ENCODE data around the gene C6orf132.
A peak's percentile ranks its signal among the peaks of the same experiment; 100 is the strongest.

The C6orf132 gene

DNA sequence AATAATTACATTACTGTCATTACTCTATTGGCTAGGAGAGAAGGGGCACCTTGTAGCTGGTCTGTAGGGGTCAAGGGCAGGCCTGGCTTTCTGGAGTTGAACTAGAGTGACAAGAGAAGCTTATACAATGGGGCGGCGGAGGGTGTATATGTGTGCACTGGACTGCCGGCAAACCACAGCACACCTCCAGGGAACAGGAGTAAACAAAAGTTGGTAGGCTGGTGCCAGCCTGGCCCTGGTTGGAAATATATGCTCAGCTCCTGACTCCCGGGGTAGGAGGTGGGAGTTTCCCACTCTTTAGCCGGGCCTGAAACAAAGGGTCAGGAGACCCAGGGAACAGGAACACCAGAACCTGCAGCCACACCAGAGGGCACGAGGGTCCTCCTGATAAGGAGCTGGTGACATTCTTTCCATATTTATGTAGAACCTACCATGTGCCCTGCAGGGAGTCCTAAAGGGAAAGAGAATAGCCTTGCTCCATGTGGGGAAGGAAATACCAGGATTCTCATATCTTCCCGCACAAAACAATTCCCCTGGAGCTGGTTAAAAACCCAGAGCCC lies 5.1 kb downstream of the C6orf132 start:
- DNase-seq (ENCODE audit: insufficient read length, low spot score) (no peak), FAIRE-seq (no peak)
- TF ChIP-seq TAF1 (IDR thresholded peaks at IDR 0.05; ENCODE audit: low read depth, low read length), result no peak

DNA sequence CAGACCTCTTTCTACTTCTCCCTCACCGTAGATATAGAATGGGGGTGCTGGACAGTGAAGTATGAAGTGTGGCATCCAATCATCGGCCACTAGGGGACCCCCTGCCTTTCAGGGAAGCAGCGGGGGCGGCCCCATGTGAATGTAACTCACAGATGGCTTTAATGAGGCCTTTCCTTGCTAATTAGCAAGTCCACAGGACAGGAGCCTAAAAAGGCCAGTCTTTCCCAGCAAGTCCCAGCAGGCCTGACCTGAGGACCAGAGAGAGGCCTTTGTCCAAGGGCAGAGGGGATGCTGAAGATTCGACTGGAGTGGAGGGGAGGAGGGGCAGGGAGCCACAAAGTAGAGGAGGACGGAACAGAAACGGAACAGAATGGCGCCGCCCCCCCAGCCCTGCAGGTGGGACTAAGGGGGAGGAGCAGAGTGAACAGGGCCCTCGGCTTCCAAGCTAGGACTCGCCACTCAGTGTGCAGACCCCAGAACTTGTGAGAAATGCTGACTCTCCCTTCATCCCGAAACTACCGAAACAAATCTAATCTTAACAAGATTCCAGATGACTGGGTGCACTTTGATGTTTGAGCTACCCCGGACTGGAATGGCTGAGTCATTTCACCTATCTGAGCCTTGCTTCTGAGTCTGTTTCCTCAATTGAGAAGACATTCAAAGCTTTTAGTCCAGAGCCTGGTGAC lies 5.8 kb downstream of the C6orf132 start:
- DNase-seq (ENCODE audit: insufficient read length, low spot score) (peak; percentile 72), FAIRE-seq (peak; percentile 38)
- no peak for TF ChIP-seq TAF1 (IDR thresholded peaks at IDR 0.05; ENCODE audit: low read depth, low read length)
- TF ChIP-seq POLR2AphosphoS5 (IDR thresholded peaks at IDR 0.05; ENCODE audit: low read depth, low read length), result no peak
- TF ChIP-seq POLR2A (IDR thresholded peaks at IDR 0.05; ENCODE audit: low read depth, low read length), result no peak
- TF ChIP-seq SPI1 (IDR thresholded peaks at IDR 0.05; ENCODE audit: low read depth, low read length), result peak; percentile 27; the same call in 1 of the 2 replicates

DNA sequence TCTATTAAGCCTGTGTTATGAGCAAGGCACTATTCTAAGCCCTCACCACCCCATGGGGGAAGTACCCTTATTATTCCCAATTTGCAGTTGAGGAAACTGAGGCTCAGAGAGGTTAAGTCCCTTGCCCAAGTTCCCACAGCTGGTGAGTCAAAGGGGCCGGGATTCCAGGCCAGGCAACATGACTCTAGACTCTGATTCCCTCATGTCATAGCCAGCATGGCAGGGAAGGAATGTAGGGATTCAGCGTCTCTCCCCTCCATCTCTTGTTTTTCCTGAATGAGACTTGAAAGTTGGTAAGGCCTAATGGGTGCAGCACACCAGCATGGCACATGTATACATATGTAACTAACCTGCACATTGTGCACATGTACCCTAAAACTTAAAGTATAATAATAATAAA lies 6.7 kb downstream of the C6orf132 start:
- FAIRE-seq (no peak), DNase-seq (ENCODE audit: insufficient read length, low spot score) (no peak)
- TF ChIP-seq POLR2A (IDR thresholded peaks at IDR 0.05; ENCODE audit: low read depth, low read length) (no peak), POU2F2 (IDR thresholded peaks at IDR 0.05; ENCODE audit: low read depth, low read length) (no peak), TAF1 (IDR thresholded peaks at IDR 0.05; ENCODE audit: low read depth, low read length) (no peak), POLR2AphosphoS5 (IDR thresholded peaks at IDR 0.05; ENCODE audit: low read depth, low read length) (no peak), SPI1 (IDR thresholded peaks at IDR 0.05; ENCODE audit: low read depth, low read length) (no peak), PAX5 (IDR thresholded peaks at IDR 0.05; ENCODE audit: insufficient read depth, low read length, severe bottlenecking) (no peak)

DNA sequence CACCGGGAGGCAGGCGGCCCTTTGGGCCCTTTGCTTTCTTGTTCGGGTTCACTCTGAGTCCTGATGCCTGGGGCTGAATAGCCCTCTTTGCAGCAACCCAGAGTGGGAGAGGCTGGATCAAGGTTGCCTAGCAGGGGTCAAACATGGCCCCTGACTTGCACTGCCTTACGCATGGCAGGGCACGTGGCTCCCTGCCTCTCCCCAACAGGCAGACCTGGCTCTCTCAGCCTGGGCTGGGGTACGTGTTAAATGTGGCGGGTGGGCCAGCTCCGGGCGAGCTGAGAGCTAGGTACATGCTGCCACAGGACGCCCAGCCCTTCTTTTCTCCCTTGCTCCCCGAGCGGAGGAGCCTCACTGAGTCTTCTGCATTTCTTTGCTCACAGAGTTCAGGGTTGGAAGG lies 7.3 kb downstream of the C6orf132 start:
- DNase-seq (ENCODE audit: insufficient read length, low spot score) (no peak), FAIRE-seq (no peak)
- no peak for TF ChIP-seq POLR2AphosphoS5 (IDR thresholded peaks at IDR 0.05; ENCODE audit: low read depth, low read length)
- no peak for TF ChIP-seq POLR2A (IDR thresholded peaks at IDR 0.05; ENCODE audit: low read depth, low read length)
- no peak for TF ChIP-seq PAX5 (IDR thresholded peaks at IDR 0.05; ENCODE audit: insufficient read depth, low read length, severe bottlenecking)
- no peak for TF ChIP-seq POU2F2 (IDR thresholded peaks at IDR 0.05; ENCODE audit: low read depth, low read length)
- no peak for TF ChIP-seq TAF1 (IDR thresholded peaks at IDR 0.05; ENCODE audit: low read depth, low read length)
- no peak for TF ChIP-seq SPI1 (IDR thresholded peaks at IDR 0.05; ENCODE audit: low read depth, low read length)

DNA sequence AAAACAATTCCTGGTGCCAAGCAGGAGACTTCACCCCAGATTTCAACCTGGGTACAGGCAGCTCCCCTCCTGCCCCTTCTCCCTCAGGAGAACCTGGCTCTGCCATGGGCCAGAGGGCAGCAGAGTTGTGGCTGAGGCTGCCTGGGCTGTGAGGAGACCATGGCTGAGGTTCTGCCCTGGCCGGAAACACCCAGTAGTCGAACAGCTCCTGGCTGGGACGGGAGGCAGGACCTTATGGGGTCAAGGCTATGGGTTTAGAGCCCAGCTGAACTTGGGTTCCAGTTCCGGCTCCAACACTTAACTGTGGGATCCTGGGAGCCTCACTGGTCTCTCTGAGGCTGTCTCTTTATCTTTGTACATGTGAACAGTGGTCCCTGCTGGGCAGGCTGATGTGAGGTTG lies 8.5 kb downstream of the C6orf132 start:
- DNase-seq (ENCODE audit: insufficient read length, low spot score) (no peak), FAIRE-seq (no peak)
- TF ChIP-seq TAF1 (IDR thresholded peaks at IDR 0.05; ENCODE audit: low read depth, low read length) (no peak), SPI1 (IDR thresholded peaks at IDR 0.05; ENCODE audit: low read depth, low read length) (no peak), PAX5 (IDR thresholded peaks at IDR 0.05; ENCODE audit: insufficient read depth, low read length, severe bottlenecking) (no peak), POU2F2 (IDR thresholded peaks at IDR 0.05; ENCODE audit: low read depth, low read length) (no peak), POLR2A (IDR thresholded peaks at IDR 0.05; ENCODE audit: low read depth, low read length) (no peak), POLR2AphosphoS5 (IDR thresholded peaks at IDR 0.05; ENCODE audit: low read depth, low read length) (no peak)

DNA sequence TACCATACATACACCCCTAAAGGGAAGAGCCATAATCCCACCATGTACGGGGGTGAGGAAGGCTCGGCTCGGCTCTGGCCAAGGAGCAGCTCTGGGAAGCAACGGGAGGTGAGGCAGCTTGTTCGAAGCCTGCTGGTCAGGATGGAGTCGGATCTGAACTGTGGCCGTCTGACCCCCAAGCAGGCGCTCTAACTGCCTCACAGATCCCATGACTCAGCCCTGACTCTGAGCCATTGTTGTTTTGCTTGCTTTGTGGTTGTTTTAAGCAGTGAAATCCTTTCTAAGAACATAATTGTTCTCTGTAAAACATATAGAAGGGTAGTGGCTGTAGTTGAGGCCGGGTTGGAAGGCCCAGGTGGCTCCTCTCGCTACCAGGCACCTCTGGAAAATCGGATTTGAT lies 10.9 kb downstream of the C6orf132 start:
- FAIRE-seq, result no peak
- TF ChIP-seq SPI1 (IDR thresholded peaks at IDR 0.05; ENCODE audit: low read depth, low read length), result no peak
- no peak for TF ChIP-seq POLR2A (IDR thresholded peaks at IDR 0.05; ENCODE audit: low read depth, low read length)
- no peak for TF ChIP-seq TAF1 (IDR thresholded peaks at IDR 0.05; ENCODE audit: low read depth, low read length)
- no peak for TF ChIP-seq PAX5 (IDR thresholded peaks at IDR 0.05; ENCODE audit: insufficient read depth, low read length, severe bottlenecking)
- no peak for TF ChIP-seq POU2F2 (IDR thresholded peaks at IDR 0.05; ENCODE audit: low read depth, low read length)
- no peak for TF ChIP-seq POLR2AphosphoS5 (IDR thresholded peaks at IDR 0.05; ENCODE audit: low read depth, low read length)
- DNase-seq (ENCODE audit: insufficient read length, low spot score), result no peak

DNA sequence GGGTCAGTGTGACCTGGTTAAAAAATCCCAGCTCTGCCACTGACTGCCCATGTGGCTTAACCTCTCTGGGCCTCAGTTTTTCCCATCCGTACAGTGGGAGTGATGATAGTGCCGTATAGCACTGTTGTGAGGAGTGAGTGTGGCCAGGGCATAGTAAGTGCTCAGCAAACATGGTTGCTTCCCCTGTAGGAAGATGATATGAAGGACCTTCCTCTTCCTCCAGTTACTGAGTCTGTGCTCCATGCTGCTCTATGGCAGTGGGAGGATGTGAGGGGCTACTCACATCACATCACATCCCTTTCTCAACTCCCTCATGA lies 13.1 kb downstream of the C6orf132 start:
- TF ChIP-seq PAX5 (IDR thresholded peaks at IDR 0.05; ENCODE audit: insufficient read depth, low read length, severe bottlenecking), result no peak
- no peak for TF ChIP-seq POLR2A (IDR thresholded peaks at IDR 0.05; ENCODE audit: low read depth, low read length)
- no peak for TF ChIP-seq POU2F2 (IDR thresholded peaks at IDR 0.05; ENCODE audit: low read depth, low read length)
- no peak for TF ChIP-seq TAF1 (IDR thresholded peaks at IDR 0.05; ENCODE audit: low read depth, low read length)
- no peak for TF ChIP-seq POLR2AphosphoS5 (IDR thresholded peaks at IDR 0.05; ENCODE audit: low read depth, low read length)
- no peak for TF ChIP-seq SPI1 (IDR thresholded peaks at IDR 0.05; ENCODE audit: low read depth, low read length)
- DNase-seq (ENCODE audit: insufficient read length, low spot score), result no peak
- FAIRE-seq, result no peak

DNA sequence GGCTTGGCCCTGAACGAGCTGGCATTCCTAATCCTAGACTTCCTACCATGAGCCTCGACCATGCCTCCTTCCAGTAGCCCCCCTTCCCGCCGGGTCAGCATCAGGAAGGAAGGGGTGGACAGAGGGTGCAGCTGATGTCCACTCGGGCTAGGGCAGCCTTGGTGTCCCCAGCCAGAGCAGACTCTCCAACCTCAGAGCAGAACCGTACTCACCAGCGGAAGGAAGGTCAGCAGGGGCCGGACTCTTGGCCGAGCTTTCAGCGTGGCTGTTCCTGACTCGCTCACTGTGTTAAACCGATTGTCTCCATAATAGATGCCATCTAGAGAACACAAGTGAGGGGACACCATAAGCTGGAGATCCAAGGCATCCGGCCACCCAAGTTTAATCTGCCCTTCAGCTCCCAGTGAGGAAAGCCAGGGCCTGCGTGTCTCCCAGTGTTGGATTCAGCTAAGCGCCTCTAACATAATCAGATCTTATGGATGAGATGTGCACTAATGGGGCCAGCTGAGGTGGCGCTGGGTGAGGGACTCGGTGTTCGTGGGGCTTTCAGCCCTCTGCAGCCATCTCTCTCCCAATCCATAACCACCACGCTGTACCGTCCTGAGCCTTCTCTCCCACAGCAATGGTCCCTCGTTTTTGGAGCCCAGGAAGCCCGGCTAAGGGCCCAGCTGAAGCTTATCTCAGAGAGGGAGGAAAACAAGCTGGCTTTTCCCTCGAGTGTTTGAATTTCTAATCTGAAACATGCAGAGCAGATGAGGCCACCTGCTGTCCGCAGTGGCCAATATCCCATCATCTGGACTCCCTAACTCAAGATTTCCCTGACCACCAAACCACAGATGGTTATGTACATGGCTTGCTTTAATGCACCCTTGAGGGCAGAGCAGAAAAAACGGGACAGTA lies 13.7 kb downstream of the C6orf132 start:
- TF ChIP-seq TAF1 (IDR thresholded peaks at IDR 0.05; ENCODE audit: low read depth, low read length) (no peak), SPI1 (IDR thresholded peaks at IDR 0.05; ENCODE audit: low read depth, low read length) (no peak), PAX5 (IDR thresholded peaks at IDR 0.05; ENCODE audit: insufficient read depth, low read length, severe bottlenecking) (no peak), POU2F2 (IDR thresholded peaks at IDR 0.05; ENCODE audit: low read depth, low read length) (no peak), POLR2A (IDR thresholded peaks at IDR 0.05; ENCODE audit: low read depth, low read length) (no peak), POLR2AphosphoS5 (IDR thresholded peaks at IDR 0.05; ENCODE audit: low read depth, low read length) (no peak)
- DNase-seq (ENCODE audit: insufficient read length, low spot score), result no peak
- no peak for FAIRE-seq

DNA sequence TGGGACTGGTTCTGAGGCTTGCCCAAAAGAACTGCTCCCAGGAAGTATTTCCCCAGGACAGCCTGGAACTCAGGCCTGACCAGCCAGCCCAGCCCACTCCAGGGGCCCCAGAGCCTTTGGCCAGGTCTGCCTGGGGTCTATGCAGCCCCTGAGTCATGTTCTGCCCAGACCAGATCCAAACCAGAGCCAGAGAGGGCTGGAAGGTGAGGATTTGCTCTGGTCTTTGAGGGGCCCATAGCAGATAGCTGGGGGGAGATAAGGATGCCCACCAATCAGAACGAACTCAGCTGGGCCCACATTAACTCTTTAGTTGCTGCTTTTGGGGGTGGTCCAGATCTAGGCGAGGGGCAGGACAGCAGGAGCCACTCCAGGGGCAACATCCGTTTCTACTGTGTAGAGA lies 16.8 kb downstream of the C6orf132 start:
- DNase-seq (ENCODE audit: insufficient read length, low spot score), result no peak
- no peak for FAIRE-seq

More for the DNA sequence above, 16.8 kb downstream of the C6orf132 start:
- no peak for TF ChIP-seq PAX5 (IDR thresholded peaks at IDR 0.05; ENCODE audit: insufficient read depth, low read length, severe bottlenecking)
- no peak for TF ChIP-seq TAF1 (IDR thresholded peaks at IDR 0.05; ENCODE audit: low read depth, low read length)

Data from GM12891 (cell line).